ENCODE data around the gene NRP2.

- TF ChIP-seq YY1 (IDR thresholded peaks at IDR 0.05) (no peak), RXRA (IDR thresholded peaks at IDR 0.05) (no peak), TAF1 (conservative IDR thresholded peaks at IDR 0.05) (no peak), REST (IDR thresholded peaks at IDR 0.05) (no peak), RAD21 (IDR thresholded peaks at IDR 0.05) (no peak), GABPA (IDR thresholded peaks at IDR 0.05 in 1 of 2, conservative IDR thresholded peaks at IDR 0.05 in 1 of 2) (no peak), MAX (IDR thresholded peaks at IDR 0.05) (no peak), FOXA1 (IDR thresholded peaks at IDR 0.05) (no peak), EGR1 (IDR thresholded peaks at IDR 0.05; ENCODE audit: low read depth in 2 of 2) (no peak)
- TF ChIP-seq, protein P1, sequence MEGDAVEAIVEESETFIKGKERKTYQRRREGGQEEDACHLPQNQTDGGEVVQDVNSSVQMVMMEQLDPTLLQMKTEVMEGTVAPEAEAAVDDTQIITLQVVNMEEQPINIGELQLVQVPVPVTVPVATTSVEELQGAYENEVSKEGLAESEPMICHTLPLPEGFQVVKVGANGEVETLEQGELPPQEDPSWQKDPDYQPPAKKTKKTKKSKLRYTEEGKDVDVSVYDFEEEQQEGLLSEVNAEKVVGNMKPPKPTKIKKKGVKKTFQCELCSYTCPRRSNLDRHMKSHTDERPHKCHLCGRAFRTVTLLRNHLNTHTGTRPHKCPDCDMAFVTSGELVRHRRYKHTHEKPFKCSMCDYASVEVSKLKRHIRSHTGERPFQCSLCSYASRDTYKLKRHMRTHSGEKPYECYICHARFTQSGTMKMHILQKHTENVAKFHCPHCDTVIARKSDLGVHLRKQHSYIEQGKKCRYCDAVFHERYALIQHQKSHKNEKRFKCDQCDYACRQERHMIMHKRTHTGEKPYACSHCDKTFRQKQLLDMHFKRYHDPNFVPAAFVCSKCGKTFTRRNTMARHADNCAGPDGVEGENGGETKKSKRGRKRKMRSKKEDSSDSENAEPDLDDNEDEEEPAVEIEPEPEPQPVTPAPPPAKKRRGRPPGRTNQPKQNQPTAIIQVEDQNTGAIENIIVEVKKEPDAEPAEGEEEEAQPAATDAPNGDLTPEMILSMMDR (IDR thresholded peaks at IDR 0.05; ENCODE audit: low read depth, low read length, missing input control), result no peak
Observed at GRCh38 chr2:205765151-205765550, 82.8 kb downstream of the NRP2 start.
